PFSK-1 (cell line): ENCODE results near the gene ZBTB38.

Source experiments
- POLR2AphosphoS5 ChIP-seq: IDR thresholded peaks from 2 replicates; pipeline ENCODE4 v1.6.1; 2012; ENCODE audit warnings: low read depth, mild to moderate bottlenecking, control low read depth, low read length, moderate library complexity
- REST ChIP-seq, 2 experiments: IDR thresholded peaks; 2 replicates each; pipeline versions ENCODE4 v1.6.1 to v1.8.0; 2011 to 2012; ENCODE audit warnings: low read depth in 2 of 2, low read length in 2 of 2, control low read depth in 1 of 2, inconsistent platforms in 1 of 2, mild to moderate bottlenecking in 1 of 2, moderate library complexity in 1 of 2; ENCODE audit not compliant: insufficient read depth in 1 of 2
- TAF1 ChIP-seq: IDR thresholded peaks from 2 replicates; pipeline ENCODE4 v1.6.1; 2012; ENCODE audit warnings: low read length, control low read depth, borderline replicate concordance; ENCODE audit not compliant: insufficient read depth

- TF ChIP-seq TAF1 (no peak), POLR2AphosphoS5 (no peak), REST (IDR thresholded peaks at IDR 0.05; ENCODE audit: insufficient read depth in 1 of 2, low read depth in 2 of 2, low read length in 2 of 2) (no peak)
These were observed 7.3 kb downstream of the ZBTB38 start for GRCh38 chr3:141375381-141376301.
